WERI-Rb-1 (cell line): Measurements from ENCODE around the gene TBC1D5.

Source experiments
- DNase-seq: peaks from one replicate; pipeline ENCODE4 v3.0.0-alpha.2; 2020
- H3K27ac ChIP-seq: fragments of 250-450 bp; sonication (Bioruptor Pico); 2 replicates; pipeline ENCODE4 v1.5.1; 2020; ENCODE audit warnings: mild to moderate bottlenecking, moderate library complexity
- H3K27me3 ChIP-seq: fragments of 250-450 bp; sonication (Bioruptor Pico); 2 replicates; pipeline ENCODE4 v1.5.1; 2021; ENCODE audit warnings: mild to moderate bottlenecking, low read depth, moderate library complexity; ENCODE audit not compliant: insufficient read depth, severe bottlenecking
- H3K36me3 ChIP-seq: fragments of 250-450 bp; sonication (Bioruptor Pico); 2 replicates; pipeline ENCODE4 v1.5.1; 2020; ENCODE audit warnings: mild to moderate bottlenecking, moderate library complexity
- H3K4me3 ChIP-seq: 2 replicates; pipeline ENCODE4 v1.5.1; 2011; ENCODE audit warnings: low read depth, mild to moderate bottlenecking, control low read depth, low read length
- H3K9me3 ChIP-seq: fragments of 250-450 bp; sonication (Bioruptor Pico); 2 replicates; pipeline ENCODE4 v1.5.1; 2021; ENCODE audit warnings: mild to moderate bottlenecking, moderate library complexity; ENCODE audit not compliant: severe bottlenecking
- TF ChIP-seq, protein P1 (sequence below): IDR thresholded peaks from 2 replicates; pipeline ENCODE4 v1.5.1; 2011; ENCODE audit warnings: low read depth, mild to moderate bottlenecking, control low read depth, inconsistent platforms, low read length

TBC1D5 gene

DNA sequence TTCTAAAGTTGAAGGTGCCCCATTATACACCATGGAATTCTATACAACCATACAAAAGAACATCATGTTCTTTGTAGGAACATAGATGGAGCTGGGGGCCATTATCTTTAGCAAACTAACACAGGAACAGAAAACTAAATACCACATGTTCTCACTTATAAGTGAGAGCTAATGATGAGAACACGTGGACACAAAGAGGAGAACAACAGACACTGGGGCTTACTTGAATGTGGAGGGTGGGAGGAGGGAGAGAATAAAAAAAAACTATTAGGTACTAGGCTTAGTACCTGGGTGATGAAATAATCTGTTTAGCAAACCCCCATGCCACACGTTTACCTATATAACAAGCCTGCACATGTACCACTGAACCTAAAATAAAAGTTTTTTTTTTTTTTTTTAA lies 515.0 kb downstream of the TBC1D5 start:
- Histone ChIP-seq H3K27me3 (no peaks in the 10 kb centered on the region), H3K4me3 (no peak overlapping the region), H3K36me3 (no peaks in the 10 kb centered on the region), H3K9me3 (peaks cover 4% of the 10 kb centered on the region), H3K27ac (no peak overlapping the region)
- TF ChIP-seq, protein P1, sequence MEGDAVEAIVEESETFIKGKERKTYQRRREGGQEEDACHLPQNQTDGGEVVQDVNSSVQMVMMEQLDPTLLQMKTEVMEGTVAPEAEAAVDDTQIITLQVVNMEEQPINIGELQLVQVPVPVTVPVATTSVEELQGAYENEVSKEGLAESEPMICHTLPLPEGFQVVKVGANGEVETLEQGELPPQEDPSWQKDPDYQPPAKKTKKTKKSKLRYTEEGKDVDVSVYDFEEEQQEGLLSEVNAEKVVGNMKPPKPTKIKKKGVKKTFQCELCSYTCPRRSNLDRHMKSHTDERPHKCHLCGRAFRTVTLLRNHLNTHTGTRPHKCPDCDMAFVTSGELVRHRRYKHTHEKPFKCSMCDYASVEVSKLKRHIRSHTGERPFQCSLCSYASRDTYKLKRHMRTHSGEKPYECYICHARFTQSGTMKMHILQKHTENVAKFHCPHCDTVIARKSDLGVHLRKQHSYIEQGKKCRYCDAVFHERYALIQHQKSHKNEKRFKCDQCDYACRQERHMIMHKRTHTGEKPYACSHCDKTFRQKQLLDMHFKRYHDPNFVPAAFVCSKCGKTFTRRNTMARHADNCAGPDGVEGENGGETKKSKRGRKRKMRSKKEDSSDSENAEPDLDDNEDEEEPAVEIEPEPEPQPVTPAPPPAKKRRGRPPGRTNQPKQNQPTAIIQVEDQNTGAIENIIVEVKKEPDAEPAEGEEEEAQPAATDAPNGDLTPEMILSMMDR, result no peak
- no peak for DNase-seq

DNA sequence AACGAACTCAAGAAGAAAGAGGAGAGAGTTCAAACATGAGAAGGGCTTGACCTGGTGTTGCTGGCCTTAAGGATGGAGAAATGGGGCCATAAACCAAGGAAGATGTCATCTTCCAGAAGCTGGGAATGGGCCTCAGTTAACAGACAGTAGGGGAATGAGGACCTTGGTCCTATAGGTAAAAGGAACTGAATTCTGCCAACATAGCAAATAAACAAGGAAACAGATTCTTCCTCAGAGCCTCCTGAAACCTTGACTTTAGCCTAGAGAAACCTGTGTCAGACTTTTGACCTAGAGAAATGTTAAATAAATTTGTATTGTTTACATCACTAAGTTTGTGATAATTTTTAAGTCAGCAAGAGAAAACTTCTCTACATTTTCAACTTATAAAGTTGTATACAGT lies 520.9 kb downstream of the TBC1D5 start:
- Histone ChIP-seq H3K27ac (no peak overlapping the region), H3K9me3 (no peaks in the 10 kb centered on the region), H3K27me3 (no peaks in the 10 kb centered on the region), H3K4me3 (no peak overlapping the region), H3K36me3 (no peaks in the 10 kb centered on the region)
- DNase-seq, result no peak
- TF ChIP-seq, protein P1, result no peak

DNA sequence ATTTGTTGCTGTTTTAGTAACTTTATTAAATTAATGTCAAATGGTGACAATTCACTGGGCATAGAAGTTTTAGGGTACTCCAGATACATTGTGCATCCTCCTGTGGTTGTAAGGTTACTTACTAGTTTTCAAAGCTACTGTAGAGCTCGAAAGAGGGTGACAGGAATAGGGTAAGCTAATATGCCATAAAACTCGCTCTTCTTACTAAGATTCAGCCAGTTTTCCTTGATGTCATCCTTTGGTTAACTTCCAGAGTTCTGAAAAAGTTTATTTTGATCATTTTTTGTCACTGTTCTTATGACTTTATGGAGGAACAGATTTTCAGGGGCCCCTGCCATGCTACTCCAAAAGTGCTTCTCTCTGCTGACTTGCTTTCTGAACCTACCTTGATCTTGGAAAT lies 522.8 kb downstream of the TBC1D5 start:
- H3K9me3 ChIP-seq, result no peaks in the 10 kb centered on the region
- DNase-seq, result no peak
- TF ChIP-seq, protein P1, result no peak

DNA sequence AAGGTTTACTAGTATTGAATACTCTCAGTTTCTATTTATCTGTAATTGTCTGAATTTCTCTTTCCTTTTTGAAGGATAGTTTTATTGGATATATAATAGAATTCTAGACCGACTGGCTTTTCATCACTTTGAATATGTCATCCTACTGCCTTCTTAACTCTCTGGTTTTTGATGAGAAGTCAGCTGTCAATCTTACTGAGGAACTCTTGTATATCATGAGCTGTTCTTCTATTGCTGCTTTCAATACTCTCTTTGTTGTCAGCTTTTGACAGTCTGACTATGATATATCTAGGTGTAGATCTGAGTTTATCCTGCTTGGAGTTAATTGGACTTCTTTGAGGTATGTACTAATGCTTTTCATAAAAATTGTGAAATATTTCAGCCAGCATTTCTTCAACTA lies 523.8 kb downstream of the TBC1D5 start:
- Histone ChIP-seq H3K36me3 (no peaks in the 10 kb centered on the region), H3K4me3 (no peak overlapping the region), H3K9me3 (no peaks in the 10 kb centered on the region), H3K27me3 (no peaks in the 10 kb centered on the region), H3K27ac (no peak overlapping the region)
- DNase-seq, result no peak
- TF ChIP-seq, protein P1, result no peak

More for the DNA sequence above, 522.8 kb downstream of the TBC1D5 start:
- no peak overlapping the region for H3K27ac ChIP-seq
- no peaks in the 10 kb centered on the region for H3K27me3 ChIP-seq
- no peak overlapping the region for H3K4me3 ChIP-seq
- no peaks in the 10 kb centered on the region for H3K36me3 ChIP-seq

DNA sequence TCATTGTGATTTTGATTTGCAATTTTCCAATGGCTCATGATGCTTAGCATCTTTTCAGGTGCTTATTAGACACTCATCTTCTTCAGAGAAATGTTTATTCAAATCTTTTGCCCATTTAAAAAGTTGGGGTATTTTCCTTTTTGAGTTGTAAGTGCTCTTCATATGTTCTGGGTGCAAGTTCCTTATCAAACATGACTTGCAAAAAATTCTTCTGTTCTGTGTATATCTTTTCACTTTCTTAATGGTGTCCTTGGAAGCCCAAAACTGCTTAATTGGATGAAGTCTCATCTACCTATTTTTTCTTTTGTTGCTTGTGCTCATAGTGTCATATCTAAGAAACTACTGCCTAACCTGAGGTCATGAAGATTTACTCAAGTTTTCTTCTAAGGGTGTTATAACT lies 524.8 kb downstream of the TBC1D5 start:
- no peaks in the 10 kb centered on the region for H3K36me3 ChIP-seq
- H3K27ac ChIP-seq, result no peak overlapping the region
- no peak for DNase-seq
- no peaks in the 10 kb centered on the region for H3K9me3 ChIP-seq
- H3K27me3 ChIP-seq, result no peaks in the 10 kb centered on the region
- H3K4me3 ChIP-seq, result no peak overlapping the region
- TF ChIP-seq, protein P1, result no peak

DNA sequence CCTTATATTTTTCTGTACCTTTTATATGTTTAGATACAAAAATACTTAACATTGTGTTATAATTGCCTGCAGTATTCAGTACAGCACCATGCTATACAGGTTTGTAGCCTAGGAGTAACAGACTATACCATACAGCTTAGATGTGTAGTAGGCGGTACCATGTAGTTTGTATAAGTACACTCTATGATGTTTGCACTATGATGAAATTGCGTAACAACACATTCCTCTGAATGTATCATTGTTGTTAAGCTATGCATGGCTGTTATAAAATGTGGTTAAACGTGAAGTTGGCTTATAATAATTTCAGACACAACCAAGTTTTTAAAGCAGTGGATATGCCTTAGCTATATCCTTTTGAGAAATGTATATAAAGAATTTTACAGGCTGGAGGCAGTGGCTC lies 529.3 kb downstream of the TBC1D5 start:
- no peak for DNase-seq
- H3K36me3 ChIP-seq, result no peaks in the 10 kb centered on the region
- no peak overlapping the region for H3K27ac ChIP-seq
- TF ChIP-seq, protein P1, result no peak
- no peaks in the 10 kb centered on the region for H3K9me3 ChIP-seq
- H3K27me3 ChIP-seq, result no peaks in the 10 kb centered on the region
- H3K4me3 ChIP-seq, result no peak overlapping the region
